ENCODE measurements around the gene RAD18. TPM values are rescaled to one million over a fixed set of nuclear protein-coding genes. Genes with fewer than 3 reads are reported as not detected.

RAD18 gene
- total RNA-seq, 3 donors from 2014 or later, result 8.6 to 26.3 (median 13.4) TPM

- DNase-seq (ENCODE audit: low spot score in 2 of 2), result no peak
- Histone ChIP-seq H3K4me1 (no peaks in the 10 kb centered on the region), H3K27me3 (no peaks in the 10 kb centered on the region), H3K4me3 (no peak overlapping the region), H3K9me3 (no peaks in the 10 kb centered on the region), H3K27ac (no peak overlapping the region), H3K36me3 (no peaks in the 10 kb centered on the region)
- no peak for TF ChIP-seq POLR2AphosphoS5 (IDR thresholded peaks at IDR 0.05)
- TF ChIP-seq POLR2A (IDR thresholded peaks at IDR 0.05), result no peak
- intact Hi-C loops (cut with DNase I; ENCODE audit: low total_unique reads), result no loop called here
Measured at GRCh38 chr3:8853081-8853480, 110.2 kb downstream of the RAD18 start.

GRCh38 chr3:8852511-8852910 lies 110.8 kb downstream of the RAD18 start:
- TF ChIP-seq CTCF (IDR thresholded peaks at IDR 0.05), result no peak
- no peak for TF ChIP-seq POLR2A (IDR thresholded peaks at IDR 0.05)
- no peak for TF ChIP-seq POLR2AphosphoS5 (IDR thresholded peaks at IDR 0.05)
- no peak for DNase-seq (ENCODE audit: low spot score in 2 of 2)
- no peaks in the 10 kb centered on the region for H3K36me3 ChIP-seq
- no peak overlapping the region for H3K4me3 ChIP-seq
- intact Hi-C loops (cut with DNase I; ENCODE audit: low total_unique reads), result no loop called here
- no peaks in the 10 kb centered on the region for H3K27me3 ChIP-seq
- H3K4me1 ChIP-seq, result no peaks in the 10 kb centered on the region
- no peaks in the 10 kb centered on the region for H3K9me3 ChIP-seq
- no peak overlapping the region for H3K27ac ChIP-seq

GRCh38 chr3:8851703-8852102 lies 111.6 kb downstream of the RAD18 start:
- H3K9me3 ChIP-seq, result no peaks in the 10 kb centered on the region
- intact Hi-C loops (cut with DNase I; ENCODE audit: low total_unique reads), result no loop called here
- no peak for DNase-seq (ENCODE audit: low spot score in 2 of 2)

GRCh38 chr3:8848696-8849131 lies 114.6 kb downstream of the RAD18 start:
- no peak for DNase-seq (ENCODE audit: low spot score in 2 of 2)
- Histone ChIP-seq H3K27ac (no peak overlapping the region), H3K36me3 (no peaks in the 10 kb centered on the region), H3K27me3 (no peaks in the 10 kb centered on the region), H3K9me3 (no peaks in the 10 kb centered on the region), H3K4me3 (no peak overlapping the region), H3K4me1 (peaks cover 0 to 3% of the 10 kb centered on the region in 2 donors)
- TF ChIP-seq POLR2A (IDR thresholded peaks at IDR 0.05) (no peak), POLR2AphosphoS5 (IDR thresholded peaks at IDR 0.05) (no peak), CTCF (IDR thresholded peaks at IDR 0.05) (no peak)
- intact Hi-C loops (cut with DNase I; ENCODE audit: low total_unique reads), result no loop called here

More at GRCh38 chr3:8851703-8852102, 111.6 kb downstream of the RAD18 start:
- Histone ChIP-seq H3K4me1 (peaks cover 0 to 3% of the 10 kb centered on the region in 2 donors), H3K27ac (no peak overlapping the region), H3K4me3 (no peak overlapping the region), H3K27me3 (no peaks in the 10 kb centered on the region), H3K36me3 (no peaks in the 10 kb centered on the region)
- no peak for TF ChIP-seq CTCF (IDR thresholded peaks at IDR 0.05)
- TF ChIP-seq POLR2AphosphoS5 (IDR thresholded peaks at IDR 0.05), result no peak
- no peak for TF ChIP-seq POLR2A (IDR thresholded peaks at IDR 0.05)

- no peak for TF ChIP-seq CTCF (IDR thresholded peaks at IDR 0.05)
- no peak for DNase-seq (ENCODE audit: low spot score in 2 of 2)
- Histone ChIP-seq H3K36me3 (no peaks in the 10 kb centered on the region), H3K27ac (no peak overlapping the region), H3K9me3 (no peaks in the 10 kb centered on the region), H3K4me3 (no peak overlapping the region), H3K27me3 (no peaks in the 10 kb centered on the region), H3K4me1 (peaks cover 0 to 3% of the 10 kb centered on the region in 2 donors)
- intact Hi-C loops (cut with DNase I; ENCODE audit: low total_unique reads), result no loop called here
Measured at GRCh38 chr3:8847317-8847716, 116.0 kb downstream of the RAD18 start.

- intact Hi-C loops (cut with DNase I; ENCODE audit: low total_unique reads), result no loop called here
- H3K36me3 ChIP-seq, result no peaks in the 10 kb centered on the region
- TF ChIP-seq POLR2AphosphoS5 (IDR thresholded peaks at IDR 0.05) (no peak), POLR2A (IDR thresholded peaks at IDR 0.05) (no peak), CTCF (IDR thresholded peaks at IDR 0.05) (no peak)
- H3K27ac ChIP-seq, result peak overlapping the region in 1 of 2 donors; percentile 25
- H3K27me3 ChIP-seq, result no peaks in the 10 kb centered on the region
- peaks cover 0 to 3% of the 10 kb centered on the region in 2 donors for H3K4me1 ChIP-seq
- no peak overlapping the region for H3K4me3 ChIP-seq
- no peaks in the 10 kb centered on the region for H3K9me3 ChIP-seq
- DNase-seq (ENCODE audit: low spot score in 2 of 2), result no peak
Measured at GRCh38 chr3:8846176-8846575, 117.1 kb downstream of the RAD18 start.
